HG02973 (cell line): ENCODE data around the gene LGALS12.
"Not testable (repeated sequence)": the region's sequence is repeated elsewhere in the genome, so short reads cannot be mapped to it uniquely, and the experiment has no call there.

Source experiments
- ATAC-seq: cut with Tn5 transposase; IDR thresholded peaks from one replicate; pipeline ENCODE4 v1.9.1; 2021; ENCODE audit warnings: moderate library complexity; ENCODE audit not compliant: unreplicated experiment

The LGALS12 gene

DNA sequence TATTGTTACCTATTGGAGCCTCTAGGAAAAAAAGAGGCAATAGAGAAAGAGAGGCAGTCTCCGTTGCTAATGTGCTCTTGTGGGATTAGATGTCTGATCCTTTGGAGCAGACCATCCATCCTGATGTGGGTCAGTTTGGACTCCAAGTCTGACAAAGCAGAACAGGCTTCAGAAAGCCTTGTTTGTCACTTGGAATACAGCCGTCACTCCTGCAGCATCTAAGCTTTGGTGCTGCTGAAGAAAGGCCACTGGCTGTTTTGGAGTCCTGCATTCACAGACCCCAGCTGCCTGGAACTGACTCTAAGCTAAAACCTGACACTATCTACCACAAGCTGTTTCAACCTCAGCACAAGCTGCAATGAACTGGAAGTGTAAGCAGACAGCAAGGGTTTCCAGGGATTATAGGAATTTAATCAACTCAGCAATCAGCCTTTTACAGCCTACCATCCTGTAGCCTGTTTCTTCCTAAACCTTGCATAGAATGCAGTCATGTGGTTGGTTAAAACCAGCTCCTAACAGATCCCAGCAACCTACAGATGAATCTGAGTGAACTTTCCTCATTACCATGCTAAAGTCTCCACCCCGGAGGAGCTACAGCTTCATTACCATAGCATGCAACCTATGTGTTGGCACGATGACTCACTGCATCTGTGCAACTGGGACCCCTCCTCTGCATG lies 27.1 kb downstream of the LGALS12 start:
- ATAC-seq: no peak

DNA sequence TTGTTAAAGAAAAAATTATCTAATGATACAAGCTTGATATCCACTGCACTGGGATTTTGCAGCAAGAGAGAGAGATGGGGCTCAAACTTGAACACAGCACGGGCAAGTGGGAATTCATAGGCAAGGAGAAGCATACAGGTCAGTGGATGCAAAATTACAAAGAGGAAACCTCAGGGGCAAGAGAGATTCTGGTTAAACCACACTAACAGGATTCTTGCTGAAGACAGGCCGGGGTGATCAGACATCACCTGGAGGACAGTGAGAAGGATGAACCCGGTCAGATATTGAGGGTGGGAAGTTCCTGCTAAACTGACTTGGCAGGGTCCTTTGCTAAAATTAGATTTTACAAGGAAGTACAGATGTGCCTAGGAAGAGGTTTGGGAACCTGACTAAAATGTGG lies 28.2 kb downstream of the LGALS12 start:
- ATAC-seq: no peak

DNA sequence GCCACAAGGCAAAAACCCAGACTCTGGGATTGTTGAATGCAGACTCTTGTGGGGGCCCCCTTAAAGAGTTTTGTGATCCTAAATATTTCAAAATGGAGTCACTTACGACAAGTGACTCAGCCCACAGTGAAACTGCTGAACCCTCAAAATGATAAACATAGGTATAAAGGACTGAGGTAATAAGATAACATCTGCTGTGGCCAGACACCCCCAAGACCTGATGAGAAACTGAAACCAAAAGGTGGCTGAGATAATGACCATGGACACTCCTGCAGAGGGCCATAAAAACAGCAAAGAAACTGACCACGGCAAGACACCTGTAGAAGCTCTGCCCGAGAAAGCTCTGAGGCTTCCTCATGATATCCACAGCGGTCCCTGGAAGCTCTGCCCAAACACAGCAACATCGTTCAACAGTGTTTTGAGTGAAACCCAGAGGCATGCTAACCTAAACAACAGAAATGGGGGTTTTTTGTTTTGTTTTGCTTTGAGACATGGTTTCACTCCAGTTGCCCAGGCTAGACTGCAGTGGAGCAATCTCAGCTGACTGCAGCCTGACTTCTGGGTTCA lies 29.1 kb downstream of the LGALS12 start:
- ATAC-seq: peak; percentile 43

DNA sequence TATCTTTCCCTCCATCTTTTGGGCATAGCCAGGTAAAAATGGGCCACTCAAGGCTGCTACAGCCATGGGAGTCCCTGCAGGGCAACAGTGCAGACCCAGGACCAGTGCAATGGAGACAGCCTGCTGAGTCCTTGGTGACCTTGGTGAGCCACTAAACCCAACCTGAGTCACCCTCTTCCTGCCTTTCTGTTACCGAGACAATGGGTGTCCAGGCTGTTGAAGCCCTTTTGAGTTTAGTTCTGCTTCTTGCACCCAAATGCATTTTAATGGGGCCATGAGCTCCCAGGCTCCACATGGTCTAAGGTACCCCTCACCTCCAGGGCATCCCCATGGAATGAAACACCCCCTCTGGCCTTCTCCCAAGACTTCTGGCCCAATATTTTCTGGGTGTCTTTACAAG lies 29.9 kb downstream of the LGALS12 start:
- ATAC-seq: no peak

DNA sequence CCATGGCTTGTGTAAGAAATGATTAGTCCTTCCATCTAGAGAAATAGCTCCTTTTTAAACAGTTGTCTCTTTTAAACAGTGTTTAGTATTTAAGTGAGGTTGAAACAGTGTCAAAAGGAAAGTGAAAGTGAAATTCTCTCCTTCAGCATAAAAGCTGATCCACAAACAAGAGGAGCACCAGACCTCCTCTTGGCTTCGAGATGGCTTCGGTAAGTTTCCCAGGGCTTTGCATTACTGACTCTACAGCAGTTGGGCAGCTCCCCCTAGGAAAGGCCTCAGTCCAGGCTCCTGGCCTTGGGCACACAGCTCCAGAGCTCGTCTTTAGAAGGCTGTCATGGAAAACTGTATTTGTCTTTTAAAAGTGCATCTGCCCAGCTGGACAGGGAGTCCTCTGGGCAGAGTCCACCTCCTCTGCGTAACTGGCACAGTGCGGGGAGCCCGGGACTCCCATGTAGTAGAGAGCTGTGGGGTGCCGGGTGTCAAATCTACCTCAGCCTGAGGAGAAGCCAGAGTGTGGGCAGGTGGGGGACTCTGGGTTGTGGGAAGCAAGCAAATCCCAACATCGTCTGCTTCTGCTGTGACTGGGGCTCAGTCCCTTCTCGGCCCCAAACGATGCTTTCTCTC lies 30.9 kb downstream of the LGALS12 start, which contains the start of gene PLAAT4:
TSS of gene PLAAT4 (plus strand) at position 140 of the 624 bp plus-strand sequence. CDS start at position 201, 61 bp downstream.
- no peak for ATAC-seq

DNA sequence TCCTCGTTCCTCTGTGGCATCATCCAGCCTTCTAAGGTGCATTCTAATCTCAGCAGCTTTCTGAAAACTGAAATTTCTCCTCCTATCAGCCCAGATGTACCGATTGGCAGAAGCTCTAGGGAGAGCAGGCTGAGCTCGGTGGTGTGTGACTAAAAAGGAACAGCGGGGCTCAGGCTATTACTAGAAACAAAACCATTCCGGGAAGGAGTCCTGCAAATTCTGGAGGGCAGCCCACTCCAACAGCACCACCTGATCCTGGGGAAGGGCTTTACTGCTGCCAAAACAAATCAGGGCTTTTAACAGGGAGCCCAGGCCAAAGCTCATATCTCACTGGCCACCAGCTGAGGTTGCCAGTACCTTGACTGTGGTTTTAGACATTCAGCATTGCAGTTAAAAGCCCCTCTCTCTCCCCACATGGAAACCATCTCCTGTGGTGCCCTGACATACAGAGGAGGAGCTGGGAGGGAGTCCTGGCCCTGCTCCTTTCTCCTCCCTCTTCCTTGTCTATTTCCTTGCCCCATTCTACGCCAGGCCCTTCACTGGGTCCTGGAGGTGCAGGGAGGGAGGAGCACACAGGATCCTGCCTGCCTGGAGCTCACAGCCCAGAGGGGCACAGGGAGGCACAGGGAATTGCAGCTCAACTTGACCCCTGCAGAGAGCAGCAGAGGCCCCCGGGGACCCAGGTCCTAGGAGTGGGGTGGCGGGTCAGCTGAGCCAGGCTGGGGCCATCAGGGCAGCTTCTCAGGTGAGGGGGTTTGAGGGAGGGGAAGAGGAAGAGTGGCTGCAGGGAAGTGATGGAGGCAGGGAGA lies 31.6 kb downstream of the LGALS12 start:
- ATAC-seq: no peak

DNA sequence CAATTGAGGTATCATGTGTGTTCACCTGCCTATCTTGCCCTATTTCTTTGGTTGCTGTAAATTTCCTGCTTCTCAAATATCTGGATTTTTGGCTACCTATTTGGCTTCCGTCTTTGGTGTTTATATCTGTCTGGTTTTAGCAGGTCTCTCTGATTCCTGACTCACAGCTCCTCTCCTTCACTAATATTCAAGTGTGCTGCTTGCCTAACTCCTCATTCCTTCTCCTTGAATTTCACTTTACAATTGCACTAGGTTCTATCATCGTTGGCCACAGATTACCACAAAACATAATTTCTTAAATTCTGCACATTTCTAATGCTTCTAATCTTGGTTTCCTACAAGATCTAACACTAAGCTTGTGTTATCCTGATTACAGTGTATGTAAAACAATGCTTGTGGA lies 36.6 kb downstream of the LGALS12 start:
- ATAC-seq: not testable (repeated sequence)

DNA sequence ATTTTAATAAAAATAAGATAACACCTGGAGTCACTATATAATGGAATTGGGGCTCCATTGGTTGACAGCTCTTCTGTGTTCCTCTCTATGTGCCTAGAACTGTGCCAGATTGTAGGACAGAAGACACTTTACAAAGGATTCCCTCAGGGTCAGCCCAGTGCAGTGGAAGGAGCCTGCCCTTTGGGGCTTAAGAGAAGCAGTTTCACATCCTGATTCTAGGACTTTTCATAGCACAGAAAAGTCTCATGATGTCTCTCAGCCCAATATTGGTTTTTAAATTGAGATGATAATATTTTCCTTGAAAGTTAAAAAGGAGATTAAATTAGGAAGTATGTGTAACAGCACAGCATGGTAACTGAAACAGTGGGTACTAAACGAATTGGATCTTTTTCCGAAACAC lies 37.8 kb downstream of the LGALS12 start:
- no peak for ATAC-seq

DNA sequence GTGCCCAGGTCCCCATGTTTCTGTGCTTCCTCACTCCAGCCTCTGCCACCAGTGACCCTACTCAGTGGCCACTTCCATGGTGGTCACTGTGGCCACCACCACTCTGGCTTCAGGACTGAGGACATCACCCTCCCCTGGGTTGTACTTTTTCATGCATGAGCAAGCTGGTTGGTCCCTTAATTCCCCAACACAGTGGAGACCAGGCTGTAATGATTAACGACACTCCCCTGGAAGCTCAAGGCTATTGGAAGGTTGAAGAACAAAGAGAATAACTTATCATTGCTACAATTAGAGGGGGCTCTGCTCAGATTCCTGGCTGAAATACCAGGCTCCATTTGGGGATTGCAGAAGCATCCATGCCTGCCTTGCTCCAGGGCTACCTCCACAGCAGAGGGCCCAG lies 41.2 kb downstream of the LGALS12 start:
- no peak for ATAC-seq

DNA sequence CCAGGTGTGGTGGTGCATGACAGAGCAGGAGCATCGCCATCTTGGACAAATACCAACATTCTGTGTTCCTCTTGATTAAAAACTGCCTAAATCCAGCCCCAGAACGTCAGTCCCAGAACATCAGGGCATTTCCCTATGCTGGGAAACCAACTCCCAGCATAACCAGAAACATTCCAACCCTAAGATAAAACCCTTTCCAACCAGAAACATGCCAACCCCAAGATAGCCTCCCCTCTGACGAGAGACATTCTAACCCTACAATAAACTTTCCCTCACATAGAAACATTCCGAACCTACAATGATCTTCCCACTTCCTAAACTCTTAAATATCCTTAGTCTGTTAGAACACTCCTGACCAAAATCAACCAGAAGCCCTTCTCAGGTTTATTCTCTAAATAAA lies 42.3 kb downstream of the LGALS12 start:
- no peak for ATAC-seq

DNA sequence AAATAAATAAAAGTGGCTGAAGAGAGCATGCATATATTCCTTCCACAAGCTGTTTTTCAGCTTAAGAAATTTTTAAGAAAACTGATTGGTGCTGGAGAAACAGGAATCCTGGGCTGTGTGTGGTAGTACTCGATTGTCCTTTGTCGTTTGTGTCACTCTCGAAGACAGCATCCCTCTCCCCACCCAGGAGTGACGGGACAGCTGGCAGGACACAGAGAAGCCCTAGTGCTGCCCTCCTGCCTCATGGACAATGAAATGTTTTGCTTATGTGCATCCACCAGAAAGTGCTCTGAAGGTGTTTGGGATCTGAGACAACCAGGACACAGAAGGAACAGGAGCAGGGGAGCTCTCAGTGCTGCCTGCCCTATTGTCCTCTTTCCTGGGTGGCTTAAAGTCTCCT lies 43.5 kb downstream of the LGALS12 start:
- ATAC-seq: no peak

DNA sequence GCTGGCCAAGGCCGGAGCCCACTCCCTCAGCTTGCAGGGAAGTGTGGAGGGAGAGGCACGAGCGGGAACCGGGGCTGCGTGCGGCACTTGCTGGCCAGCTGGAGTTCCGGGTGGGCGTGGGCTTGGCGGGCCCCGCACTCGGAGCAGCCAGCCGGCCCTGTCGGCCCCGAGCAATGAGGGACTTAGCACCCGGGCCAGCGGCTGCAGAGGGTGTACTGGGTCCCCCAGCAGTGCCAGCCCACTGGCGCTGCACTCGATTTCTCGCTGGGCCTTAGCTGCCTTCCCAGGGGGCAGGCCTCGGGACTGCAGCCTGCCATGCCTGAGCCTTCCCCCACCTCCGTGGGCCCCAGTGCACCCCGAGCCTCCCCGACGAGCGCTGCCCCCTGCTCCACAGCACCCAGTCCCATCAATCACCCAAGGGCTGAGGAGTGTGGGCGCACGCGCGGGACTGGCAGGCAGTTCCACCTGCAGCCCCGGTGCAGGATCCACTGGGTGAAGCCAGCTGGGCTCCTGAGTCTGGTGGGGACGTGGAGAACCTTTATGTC lies 44.3 kb downstream of the LGALS12 start:
- not testable (repeated sequence) for ATAC-seq

DNA sequence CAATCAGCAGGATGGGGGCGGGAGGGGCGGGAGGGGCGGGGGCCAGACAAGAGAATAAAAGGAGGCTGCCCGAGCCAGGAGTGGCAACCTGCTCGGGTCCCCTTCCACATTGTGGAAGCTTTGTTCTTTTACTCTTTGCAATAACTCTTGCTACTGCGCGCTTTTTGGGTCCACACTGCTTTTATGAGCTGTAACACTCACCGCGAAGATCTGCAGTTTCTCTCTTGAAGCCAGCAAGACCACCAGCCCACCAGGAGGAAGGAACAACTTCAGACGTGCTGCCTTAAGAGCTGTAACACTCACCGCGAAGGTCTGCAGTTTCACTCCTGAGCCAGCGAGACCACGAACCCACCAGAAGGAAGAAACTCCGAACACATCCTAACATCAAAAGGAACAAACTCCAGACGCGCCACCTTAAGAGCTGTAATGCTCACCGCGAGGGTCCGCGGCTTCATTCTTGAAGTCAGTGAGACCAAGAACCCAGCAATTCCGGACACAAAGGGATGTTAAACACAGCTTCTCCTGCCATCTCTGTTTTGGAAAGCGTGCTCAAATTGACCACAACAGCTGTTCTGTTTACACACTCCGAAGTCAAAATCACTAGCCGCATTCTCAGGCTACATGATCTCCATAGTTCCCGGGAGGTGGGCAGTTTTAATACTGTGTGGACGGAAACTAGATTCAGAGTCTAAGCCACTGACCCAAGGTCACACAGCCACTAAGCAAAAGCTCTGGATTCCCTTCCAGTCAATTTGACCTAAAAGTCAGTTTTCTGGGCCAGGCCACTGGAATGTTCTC lies 45.4 kb downstream of the LGALS12 start:
- no peak for ATAC-seq

DNA sequence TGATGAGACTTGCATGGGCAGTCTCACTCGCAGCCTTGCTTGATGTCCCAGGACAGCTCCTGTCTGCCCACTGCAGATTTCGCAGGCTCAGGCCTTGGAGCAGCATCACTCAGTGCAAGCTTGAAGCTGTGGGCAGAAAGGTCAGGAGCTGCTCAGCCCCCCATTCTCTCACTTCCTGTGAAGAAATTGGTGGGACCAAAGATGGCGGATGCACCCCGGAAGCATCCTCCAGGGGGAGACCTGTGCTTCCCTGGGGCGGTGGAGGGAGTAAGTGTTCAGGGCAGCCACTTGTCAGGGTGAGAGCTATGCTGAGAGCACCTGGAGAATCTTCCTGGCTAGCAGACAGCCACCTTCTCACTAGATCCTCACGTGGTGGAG lies 46.0 kb downstream of the LGALS12 start:
- ATAC-seq: no peak

DNA sequence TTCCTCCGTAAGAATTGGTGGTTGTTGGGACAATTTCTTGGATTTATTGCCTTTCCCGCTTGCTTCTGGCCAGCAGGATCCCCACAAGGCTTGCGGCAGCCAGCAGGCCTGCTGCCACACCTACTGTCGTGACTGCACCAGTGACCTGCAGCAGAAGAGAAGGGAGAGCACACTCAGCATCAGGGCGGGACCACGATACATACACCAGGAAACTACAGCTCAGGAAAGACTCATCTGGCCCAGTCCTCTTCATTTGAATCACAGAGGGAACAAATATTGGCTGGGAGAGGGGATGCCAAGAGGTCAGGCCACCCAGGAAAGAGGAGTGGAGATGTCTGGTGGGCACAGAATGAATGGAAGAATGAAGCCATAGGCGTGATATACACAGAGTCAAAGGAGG lies 47.0 kb downstream of the LGALS12 start:
- no peak for ATAC-seq

DNA sequence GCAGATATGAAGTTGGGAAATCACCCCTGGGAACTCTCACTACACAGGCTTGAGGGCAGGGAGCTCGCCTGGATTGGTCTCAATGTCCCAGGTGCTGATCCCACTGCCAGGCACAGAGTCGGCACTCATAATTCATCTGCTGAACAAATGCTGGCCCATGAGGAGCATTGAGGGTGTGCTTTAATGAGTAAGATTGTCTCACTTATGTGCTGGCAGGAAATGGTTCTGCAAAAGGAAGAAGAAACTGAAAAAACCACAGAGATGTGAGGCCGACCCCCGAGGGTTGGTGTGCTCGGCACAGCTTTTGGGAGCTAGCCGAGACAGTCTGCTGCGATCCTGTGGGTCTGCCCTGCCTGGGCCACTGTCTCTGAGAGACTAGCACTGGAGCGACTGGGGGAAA lies 47.9 kb downstream of the LGALS12 start:
- ATAC-seq: peak; percentile 77

DNA sequence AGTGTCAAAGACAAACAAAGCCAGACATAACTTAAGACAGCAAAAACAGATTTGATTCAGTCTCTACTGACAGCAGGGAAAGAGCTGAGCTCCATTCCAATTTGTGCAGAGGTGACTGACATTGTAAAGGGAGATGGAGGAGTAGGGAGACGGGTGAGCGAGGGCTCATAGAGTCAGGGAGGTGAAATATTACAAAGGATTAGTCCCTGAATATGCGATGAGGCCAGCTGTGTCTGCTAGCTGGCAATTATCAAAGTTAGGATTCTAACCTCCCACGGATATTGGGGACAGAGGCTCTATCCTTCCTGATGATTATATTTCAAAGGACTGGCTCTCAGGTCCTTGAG lies 49.0 kb downstream of the LGALS12 start:
- no peak for ATAC-seq

DNA sequence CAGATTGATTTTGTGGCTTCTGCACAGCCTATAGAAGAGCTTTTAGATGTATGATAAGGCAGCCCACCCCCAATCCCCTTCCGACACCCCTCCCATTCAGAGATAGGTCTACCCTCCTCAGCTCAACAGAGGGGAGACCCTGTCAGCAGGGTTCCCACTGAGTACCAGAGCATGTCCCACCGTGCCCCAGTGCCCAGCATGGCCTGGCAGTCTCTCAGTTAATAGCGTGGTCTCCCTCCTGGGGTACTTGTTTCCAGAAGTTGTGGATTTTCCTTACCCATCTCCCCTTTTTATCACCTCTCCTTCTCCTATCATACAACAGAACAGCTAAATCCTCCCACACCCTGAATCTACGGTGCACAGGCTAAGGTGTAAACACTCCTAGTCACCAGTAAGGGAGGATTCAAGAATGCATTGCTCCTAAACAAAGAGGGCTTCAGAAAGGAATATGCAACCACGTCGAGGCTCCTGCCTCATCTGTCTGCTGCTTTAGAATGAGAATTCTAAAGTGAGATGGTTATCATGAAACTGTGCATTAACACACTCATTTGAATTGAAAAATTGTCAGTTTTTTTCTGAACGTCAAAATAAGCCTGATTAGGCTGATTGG lies 50.6 kb downstream of the LGALS12 start:
- no peak for ATAC-seq

DNA sequence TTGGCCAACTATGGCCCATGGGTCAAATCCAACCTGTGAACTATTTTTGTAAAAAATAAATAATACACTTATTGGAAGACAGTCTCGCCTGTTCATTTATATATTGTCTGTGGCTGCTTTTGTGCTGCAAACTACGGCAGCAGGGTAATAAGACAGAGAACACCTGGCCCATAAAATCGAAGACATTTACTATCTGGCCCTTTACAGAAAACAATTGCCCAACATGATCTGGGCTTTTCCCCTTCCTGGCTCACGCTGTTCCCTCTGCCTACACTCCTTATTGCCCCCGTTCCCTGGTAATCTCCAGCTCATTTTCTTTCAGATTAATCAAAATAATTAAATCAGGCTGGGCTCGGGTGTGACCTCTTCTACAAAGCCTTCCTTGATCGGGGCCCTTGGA lies 51.7 kb downstream of the LGALS12 start:
- ATAC-seq: no peak

DNA sequence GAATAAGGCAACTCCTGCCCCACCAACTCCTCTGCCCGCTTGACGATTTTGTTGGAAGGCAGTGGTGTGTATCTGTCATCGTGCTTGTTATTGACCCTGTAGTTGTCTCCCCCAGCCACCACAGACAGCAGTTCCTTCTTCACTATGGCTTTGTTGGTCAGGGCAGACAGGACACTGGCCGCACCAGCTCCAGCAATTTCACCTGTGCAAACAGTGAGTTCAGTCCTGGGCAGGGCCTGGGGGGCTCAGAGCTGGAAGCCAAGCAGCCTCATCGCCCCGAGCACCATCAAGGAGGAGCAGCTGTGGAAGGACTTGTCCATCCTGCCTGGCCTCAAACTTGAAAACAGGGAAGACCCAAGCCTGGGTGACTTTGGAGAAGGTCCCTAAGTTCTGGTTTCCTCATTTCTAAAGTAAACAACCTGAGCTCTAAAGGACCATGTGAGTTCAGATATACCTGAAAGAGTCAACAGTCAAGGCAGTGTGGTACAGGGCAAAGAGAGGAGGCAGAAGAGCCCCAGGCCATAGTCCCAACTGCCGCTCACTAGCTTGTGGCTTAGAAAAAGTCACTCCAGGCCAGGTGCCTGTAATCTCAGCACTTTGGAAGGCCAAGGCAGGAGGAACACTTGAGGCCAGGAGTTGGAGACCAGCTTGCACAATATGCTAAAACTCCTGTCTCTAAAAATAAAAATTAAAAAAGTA lies 52.7 kb downstream of the LGALS12 start:
- no peak for ATAC-seq
